Left lung (tissue), 10 donors: ENCODE results near the gene ZNFX1. TPM values are rescaled to one million over a fixed set of nuclear protein-coding genes. Genes with fewer than 3 reads are reported as not detected.
A peak's percentile ranks its signal among the peaks of the same experiment; 100 is the strongest.

Experiments used
- ATAC-seq: fragments of 200-7000 bp; cut with Tn5 transposase; one replicate; pipeline ENCODE4 v1.9.1; 2020; ENCODE audit warnings: moderate library complexity
- DNase-seq, 4 donors: peaks; one replicate each; pipeline ENCODE4 v3.0.0-alpha.2; 2013 to 2020
- H3K27ac ChIP-seq, 2 donors: fragments of 200-600 bp; sonication (generic) in 1 of 2; one replicate each; pipeline versions ENCODE4 v1.5.0 to v1.8.0; 2020 to 2021
- H3K27me3 ChIP-seq, 2 donors: fragments of 200-600 bp; sonication (generic) in 1 of 2; one replicate each; pipeline versions ENCODE4 v1.5.0 to v1.8.0; 2020 to 2021
- H3K36me3 ChIP-seq, 2 donors: fragments of 200-600 bp; sonication (generic) in 1 of 2; one replicate each; pipeline versions ENCODE4 v1.5.0 to v1.8.0; 2020 to 2021
- H3K4me1 ChIP-seq, 2 donors: fragments of 200-600 bp; one replicate each; pipeline ENCODE4 v1.8.0; 2021
- H3K4me3 ChIP-seq, 2 donors: fragments of 200-600 bp; sonication (generic) in 1 of 2; one replicate each; pipeline versions ENCODE4 v1.5.0 to v1.8.0; 2020 to 2021; ENCODE audit warnings: mild to moderate bottlenecking in 1 of 2
- H3K9me3 ChIP-seq, 2 donors: fragments of 200-600 bp; sonication (generic) in 1 of 2; one replicate each; pipeline versions ENCODE4 v1.5.0 to v1.8.0; 2020 to 2021
- intact Hi-C, 2 donors: fragments of 100-400 bp; cut with DNase I; formaldehyde crosslinking; loops; one replicate each; pipeline versions ENCODE4 v1.11.2 to v1.14.2; 2022
- polyA plus RNA-seq, 6 donors: library from polyadenylated mRNA; unstranded; fragments of 120-200 nt; gene quantifications; one replicate each; pipeline ENCODE4 v1.2.1, GENCODE V29; 2013; ENCODE audit not compliant: insufficient read length in 6 of 6
- total RNA-seq, 2 donors: library from RNA; stranded (reverse); fragmentation: NEBNext Ultra II Directional; extraction: Animal tissue kit (Norgen Biotek cat#: 25700); gene quantifications; one replicate each; pipeline ENCODE4 v1.2.1, GENCODE V29; 2021
- TF ChIP-seq, protein P1 (sequence below), 2 donors: fragments of 200-600 bp; sonication (generic) in 1 of 2; IDR thresholded peaks; one replicate each; pipeline versions ENCODE4 v1.5.0 to v1.8.0; 2021; ENCODE audit warnings: antibody characterized with exemption in 2 of 2
- donor health status: DM: no; HTN: yes; CAD: no.
- donor health status: DM: no; HTN: no; CAD: no.

Gene ZNFX1
- total and polyA plus RNA-seq, 8 donors: 15.5 to 41.0 (median 16.6) TPM

- H3K9me3 ChIP-seq: no peaks in the 10 kb centered on the region
- no peak overlapping the region for H3K27ac ChIP-seq
- peaks cover 13 to 29% of the 10 kb centered on the region in 2 donors for H3K4me1 ChIP-seq
- TF ChIP-seq, protein P1, sequence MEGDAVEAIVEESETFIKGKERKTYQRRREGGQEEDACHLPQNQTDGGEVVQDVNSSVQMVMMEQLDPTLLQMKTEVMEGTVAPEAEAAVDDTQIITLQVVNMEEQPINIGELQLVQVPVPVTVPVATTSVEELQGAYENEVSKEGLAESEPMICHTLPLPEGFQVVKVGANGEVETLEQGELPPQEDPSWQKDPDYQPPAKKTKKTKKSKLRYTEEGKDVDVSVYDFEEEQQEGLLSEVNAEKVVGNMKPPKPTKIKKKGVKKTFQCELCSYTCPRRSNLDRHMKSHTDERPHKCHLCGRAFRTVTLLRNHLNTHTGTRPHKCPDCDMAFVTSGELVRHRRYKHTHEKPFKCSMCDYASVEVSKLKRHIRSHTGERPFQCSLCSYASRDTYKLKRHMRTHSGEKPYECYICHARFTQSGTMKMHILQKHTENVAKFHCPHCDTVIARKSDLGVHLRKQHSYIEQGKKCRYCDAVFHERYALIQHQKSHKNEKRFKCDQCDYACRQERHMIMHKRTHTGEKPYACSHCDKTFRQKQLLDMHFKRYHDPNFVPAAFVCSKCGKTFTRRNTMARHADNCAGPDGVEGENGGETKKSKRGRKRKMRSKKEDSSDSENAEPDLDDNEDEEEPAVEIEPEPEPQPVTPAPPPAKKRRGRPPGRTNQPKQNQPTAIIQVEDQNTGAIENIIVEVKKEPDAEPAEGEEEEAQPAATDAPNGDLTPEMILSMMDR (IDR thresholded peaks at IDR 0.05): no peak
- ATAC-seq (peak; percentile 11), DNase-seq (no peak)
- no peak overlapping the region for H3K4me3 ChIP-seq
- intact Hi-C loops: loop anchor here in 1 of 2 donors (10.0 kb wide), 1 partner anchor 76 kb away; no protein-coding TSS in a partner anchor
- H3K27me3 ChIP-seq: peaks cover 41 to 67% of the 10 kb centered on the region in 2 donors
- no peaks in the 10 kb centered on the region for H3K36me3 ChIP-seq
Observed at GRCh38 chr20:49320460-49320859, 42.6 kb upstream of the ZNFX1 start.

GRCh38 chr20:49319208-49319809, 41.5 kb upstream of the ZNFX1 start:
- peaks cover 13 to 29% of the 10 kb centered on the region in 2 donors for H3K4me1 ChIP-seq
- TF ChIP-seq, protein P1 (IDR thresholded peaks at IDR 0.05): no peak
- no peaks in the 10 kb centered on the region for H3K9me3 ChIP-seq
- no peaks in the 10 kb centered on the region for H3K36me3 ChIP-seq
- ATAC-seq (no peak), DNase-seq (no peak)
- H3K27me3 ChIP-seq: peaks cover 41 to 78% of the 10 kb centered on the region in 2 donors
- peak overlapping the region in 1 of 2 donors; percentile 27 for H3K4me3 ChIP-seq
- no peak overlapping the region for H3K27ac ChIP-seq
- intact Hi-C loops: no loop called here

GRCh38 chr20:49318430-49319207, 40.8 kb upstream of the ZNFX1 start:
- Histone ChIP-seq H3K36me3 (no peaks in the 10 kb centered on the region), H3K27ac (no peak overlapping the region), H3K27me3 (peaks cover 41 to 78% of the 10 kb centered on the region in 2 donors), H3K4me3 (peak overlapping the region in 1 of 2 donors; percentile 27), H3K9me3 (no peaks in the 10 kb centered on the region), H3K4me1 (peaks cover 13 to 23% of the 10 kb centered on the region in 2 donors)
- TF ChIP-seq, protein P1 (IDR thresholded peaks at IDR 0.05): no peak
- intact Hi-C loops: no loop called here
- DNase-seq (peak in 1 of 4 donors; percentile 83), ATAC-seq (no peak)

GRCh38 chr20:49318091-49318429, 40.2 kb upstream of the ZNFX1 start:
- intact Hi-C loops: no loop called here
- peaks cover 41 to 78% of the 10 kb centered on the region in 2 donors for H3K27me3 ChIP-seq
- peak overlapping the region in 1 of 2 donors; percentile 27 for H3K4me3 ChIP-seq
- no peaks in the 10 kb centered on the region for H3K9me3 ChIP-seq
- no peak for DNase-seq
- no peaks in the 10 kb centered on the region for H3K36me3 ChIP-seq
- no peak for ATAC-seq
- TF ChIP-seq, protein P1 (IDR thresholded peaks at IDR 0.05): no peak
- H3K27ac ChIP-seq: no peak overlapping the region
- peaks cover 13 to 18% of the 10 kb centered on the region in 2 donors for H3K4me1 ChIP-seq

DNA sequence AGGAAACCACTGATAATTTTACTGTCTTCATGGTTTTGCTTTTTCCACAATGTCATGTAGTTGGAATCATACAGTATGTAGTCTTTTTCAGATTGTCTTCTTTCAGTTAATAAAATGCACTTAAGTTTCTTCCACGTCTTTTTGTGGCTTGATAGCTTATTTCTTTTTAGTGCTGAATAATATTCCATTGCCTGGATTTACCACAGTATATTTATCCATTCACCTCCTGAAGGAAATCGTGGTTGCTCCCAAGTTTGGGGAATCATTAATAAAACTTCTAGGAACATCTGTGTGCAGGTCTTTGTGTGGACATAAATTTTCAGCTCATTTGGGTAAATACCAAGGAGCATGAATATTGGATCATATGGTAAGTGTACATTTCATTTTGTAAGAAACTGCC, 38.8 kb upstream of the ZNFX1 start:
- intact Hi-C loops: no loop called here
- DNase-seq: no peak
- Histone ChIP-seq H3K9me3 (no peaks in the 10 kb centered on the region), H3K27ac (no peak overlapping the region), H3K36me3 (no peaks in the 10 kb centered on the region), H3K27me3 (peaks cover 41 to 73% of the 10 kb centered on the region in 2 donors), H3K4me1 (peaks cover 13 to 17% of the 10 kb centered on the region in 2 donors), H3K4me3 (no peak overlapping the region)
- ATAC-seq: no peak
- TF ChIP-seq, protein P1 (IDR thresholded peaks at IDR 0.05): no peak
